Smooth muscle cell (in vitro differentiated cells): ENCODE results near the gene FGF1. TPM values are rescaled to one million over a fixed set of nuclear protein-coding genes. Genes with fewer than 3 reads are reported as not detected.

Experiments
- DNase-seq: peaks from one replicate; lab custom pipeline; 2025; ENCODE audit not compliant: unreplicated experiment; lab: John Stamatoyannopoulos, UW
- H2AFZ ChIP-seq: fragments of 200-600 bp; sonication (generic); 2 replicates; pipeline ENCODE4 v1.6.0; 2016; ENCODE audit warnings: antibody characterized with exemption, low read depth, mild to moderate bottlenecking
- H3F3A ChIP-seq: fragments of 200-600 bp; sonication (generic); 2 replicates; pipeline ENCODE4 v1.6.0; 2017; ENCODE audit warnings: antibody characterized with exemption, low read depth
- H3K27ac ChIP-seq: fragments of 200-600 bp; sonication (generic); 2 replicates; pipeline ENCODE4 v1.5.1; 2016; ENCODE audit warnings: low read depth, mild to moderate bottlenecking
- H3K27me3 ChIP-seq: fragments of 200-600 bp; sonication (generic); 2 replicates; pipeline ENCODE4 v1.6.1; 2016; ENCODE audit warnings: low read depth, mild to moderate bottlenecking
- H3K36me3 ChIP-seq: fragments of 200-600 bp; sonication (generic); 2 replicates; pipeline ENCODE4 v1.5.1; 2016; ENCODE audit warnings: low read depth
- H3K4me1 ChIP-seq: fragments of 200-600 bp; sonication (generic); 2 replicates; pipeline ENCODE4 v1.5.1; 2016; ENCODE audit warnings: low read depth
- H3K4me2 ChIP-seq: fragments of 200-600 bp; sonication (generic); 2 replicates; pipeline ENCODE4 v1.6.0; 2016; ENCODE audit warnings: mild to moderate bottlenecking
- H3K4me3 ChIP-seq: fragments of 200-600 bp; sonication (generic); 2 replicates; pipeline ENCODE4 v1.5.1; 2016; ENCODE audit warnings: mild to moderate bottlenecking
- H3K79me2 ChIP-seq: fragments of 200-600 bp; sonication (generic); 2 replicates; pipeline ENCODE4 v1.6.0; 2016; ENCODE audit warnings: low read depth, mild to moderate bottlenecking
- H3K9ac ChIP-seq: fragments of 200-600 bp; sonication (generic); 2 replicates; pipeline ENCODE4 v1.6.0; 2016; ENCODE audit warnings: low read depth
- H3K9me3 ChIP-seq: fragments of 200-600 bp; sonication (generic); replicated peaks from 2 replicates; pipeline ENCODE4 v1.5.1; 2016; ENCODE audit warnings: low read depth
- H4K20me1 ChIP-seq: fragments of 200-600 bp; sonication (generic); 2 replicates; pipeline ENCODE4 v1.6.0; 2016; ENCODE audit warnings: low read depth
- WGBS: methylation state at CpG from one replicate; pipeline ENCODE4 v1.1.7; 2016; ENCODE audit warnings: low lambda C conversion rate; 5-methylcytosine and 5-hydroxymethylcytosine counted together
- polyA plus RNA-seq: library from polyadenylated mRNA; unstranded; fragments of >200 nt; fragmentation: Nextera tagmentation; extraction: Ambion mirVana; gene quantifications from 2 replicates; pipeline ENCODE4 v1.2.1, GENCODE V29; 2016
- total RNA-seq: library from RNA; depleted of rRNA; stranded (reverse); fragments of >200 nt; gene quantifications from 2 replicates; pipeline ENCODE4 v1.2.3, GENCODE V29; 2014
- TF ChIP-seq, protein P1 (sequence below): fragments of 200-600 bp; sonication (generic); IDR thresholded peaks from 2 replicates; pipeline ENCODE4 v1.5.1; 2017; ENCODE audit warnings: borderline replicate concordance, mild to moderate bottlenecking, antibody characterized with exemption; ENCODE audit not compliant: insufficient read depth, poor library complexity, severe bottlenecking

The FGF1 gene
- total and polyA plus RNA-seq, 2 experiments from 2014 or later, result 91.7 to 111 TPM

DNA sequence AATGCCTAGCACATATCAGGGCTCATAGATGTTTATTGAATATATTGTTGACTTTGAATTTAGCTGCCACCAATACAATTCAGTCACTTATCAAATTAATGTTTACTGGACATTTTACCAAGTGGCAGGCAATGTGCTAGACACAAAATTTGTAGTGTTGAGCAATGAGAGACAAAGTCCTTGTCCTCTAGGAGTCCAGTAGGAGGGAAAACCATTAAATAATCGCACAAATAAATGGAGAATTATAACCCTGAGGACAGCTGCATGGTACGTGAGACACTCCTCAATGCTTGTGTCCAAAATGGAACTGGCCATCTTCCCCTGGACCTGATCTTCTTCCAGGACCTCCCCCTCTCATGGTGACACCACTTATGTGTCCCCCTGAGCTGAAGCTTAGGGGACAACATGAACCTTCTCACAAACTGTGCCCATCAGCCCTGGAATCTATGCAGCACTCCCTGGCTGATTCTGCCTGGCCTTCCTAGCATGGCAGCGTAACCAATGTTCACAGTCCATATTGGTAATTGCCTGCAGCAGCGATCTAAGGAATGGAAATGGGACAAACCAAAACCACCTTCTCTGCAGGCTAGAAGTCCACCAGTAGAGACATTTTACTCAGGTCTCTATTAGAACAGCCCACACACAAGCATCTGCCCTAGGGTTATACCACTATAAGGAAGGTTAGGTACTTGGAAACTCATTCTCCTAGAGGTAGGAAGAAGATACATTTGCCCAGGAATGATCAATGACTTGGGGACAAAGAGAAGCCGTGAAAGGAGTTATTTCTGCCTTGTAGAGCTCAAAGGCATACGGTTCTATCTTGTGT is 75.5 kb downstream of the FGF1 start:
- DNase-seq, result no peak
- H4K20me1 ChIP-seq, result no peaks in the 10 kb centered on the region
- peak overlapping the region; percentile 20 for H3K27ac ChIP-seq
- no peaks in the 10 kb centered on the region for H3K36me3 ChIP-seq
- 89% methylated on average over 6 of the region's 6 CpGs for WGBS
- peaks cover 8% of the 10 kb centered on the region for H3K79me2 ChIP-seq
- H3K4me3 ChIP-seq, result no peak overlapping the region
- TF ChIP-seq, protein P1, sequence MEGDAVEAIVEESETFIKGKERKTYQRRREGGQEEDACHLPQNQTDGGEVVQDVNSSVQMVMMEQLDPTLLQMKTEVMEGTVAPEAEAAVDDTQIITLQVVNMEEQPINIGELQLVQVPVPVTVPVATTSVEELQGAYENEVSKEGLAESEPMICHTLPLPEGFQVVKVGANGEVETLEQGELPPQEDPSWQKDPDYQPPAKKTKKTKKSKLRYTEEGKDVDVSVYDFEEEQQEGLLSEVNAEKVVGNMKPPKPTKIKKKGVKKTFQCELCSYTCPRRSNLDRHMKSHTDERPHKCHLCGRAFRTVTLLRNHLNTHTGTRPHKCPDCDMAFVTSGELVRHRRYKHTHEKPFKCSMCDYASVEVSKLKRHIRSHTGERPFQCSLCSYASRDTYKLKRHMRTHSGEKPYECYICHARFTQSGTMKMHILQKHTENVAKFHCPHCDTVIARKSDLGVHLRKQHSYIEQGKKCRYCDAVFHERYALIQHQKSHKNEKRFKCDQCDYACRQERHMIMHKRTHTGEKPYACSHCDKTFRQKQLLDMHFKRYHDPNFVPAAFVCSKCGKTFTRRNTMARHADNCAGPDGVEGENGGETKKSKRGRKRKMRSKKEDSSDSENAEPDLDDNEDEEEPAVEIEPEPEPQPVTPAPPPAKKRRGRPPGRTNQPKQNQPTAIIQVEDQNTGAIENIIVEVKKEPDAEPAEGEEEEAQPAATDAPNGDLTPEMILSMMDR, result no peak
- no peaks in the 10 kb centered on the region for H3K9me3 ChIP-seq
- H3K4me2 ChIP-seq, result no peak overlapping the region
- H2AFZ ChIP-seq, result no peak overlapping the region
- no peak overlapping the region for H3K9ac ChIP-seq
- peaks cover 10% of the 10 kb centered on the region for H3K4me1 ChIP-seq
- H3K27me3 ChIP-seq, result no peaks in the 10 kb centered on the region
- H3F3A ChIP-seq, result peaks cover 47% of the 10 kb centered on the region

DNA sequence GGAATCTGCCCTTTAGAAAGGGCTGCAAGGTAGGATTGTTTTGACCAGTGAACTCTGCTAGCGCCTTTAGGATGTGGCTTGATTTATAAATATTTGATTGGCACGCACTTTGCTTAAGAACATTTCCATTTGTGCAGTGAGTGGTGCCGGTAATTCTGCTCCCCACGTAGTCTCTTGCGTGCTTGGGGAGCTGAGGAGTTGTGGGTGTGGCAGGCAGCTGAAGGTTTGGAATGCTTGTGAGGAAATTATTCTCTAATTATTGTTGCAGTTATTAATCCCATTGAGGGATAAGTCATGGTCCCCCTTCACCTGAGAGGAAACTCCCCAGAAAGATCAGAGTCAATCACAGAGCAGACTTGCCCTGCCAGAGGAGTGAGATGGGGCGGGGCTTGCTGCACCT is 76.7 kb downstream of the FGF1 start:
- Histone ChIP-seq H3F3A (peaks cover 48% of the 10 kb centered on the region), H3K27ac (peak overlapping the region; percentile 70), H3K27me3 (no peaks in the 10 kb centered on the region), H3K4me2 (no peak overlapping the region), H3K36me3 (no peaks in the 10 kb centered on the region), H3K9me3 (no peaks in the 10 kb centered on the region), H2AFZ (no peak overlapping the region), H3K9ac (no peak overlapping the region), H3K79me2 (no peaks in the 10 kb centered on the region), H3K4me1 (peaks cover 12% of the 10 kb centered on the region), H3K4me3 (no peak overlapping the region), H4K20me1 (no peaks in the 10 kb centered on the region)
- DNase-seq, result no peak
- WGBS, result 91% methylated on average over 6 of the region's 6 CpGs
- TF ChIP-seq, protein P1, result no peak

DNA sequence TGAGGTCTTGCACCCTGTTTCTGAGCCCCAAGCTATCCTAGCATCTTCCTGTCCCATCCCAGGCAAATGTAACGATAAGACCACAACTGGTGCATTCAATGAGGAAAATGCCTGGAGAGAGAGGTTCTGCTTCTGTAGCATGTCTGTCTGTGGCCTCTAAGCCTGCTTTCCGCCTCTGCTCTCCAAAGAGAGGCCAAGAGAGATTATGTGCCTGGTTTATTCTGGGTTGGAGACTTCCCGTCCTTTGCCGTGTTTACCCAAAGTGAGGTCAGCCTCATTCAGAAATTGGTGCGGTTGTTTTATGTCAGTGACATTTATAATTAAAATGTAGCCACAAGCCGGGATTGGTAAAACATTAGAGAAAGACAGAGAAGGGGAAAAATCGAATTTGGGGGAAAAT is 77.8 kb downstream of the FGF1 start:
- peaks cover 12% of the 10 kb centered on the region for H3K4me1 ChIP-seq
- H3K4me2 ChIP-seq, result peak overlapping the region; percentile 33
- peaks cover 38% of the 10 kb centered on the region for H3F3A ChIP-seq
- WGBS, result 16% methylated on average over 7 of the region's 7 CpGs
- H4K20me1 ChIP-seq, result no peaks in the 10 kb centered on the region
- H3K79me2 ChIP-seq, result no peaks in the 10 kb centered on the region
- peak overlapping the region; percentile 76 for H3K27ac ChIP-seq
- no peak for DNase-seq
- no peak overlapping the region for H3K9ac ChIP-seq
- TF ChIP-seq, protein P1, result no peak
- H3K27me3 ChIP-seq, result no peaks in the 10 kb centered on the region
- H3K9me3 ChIP-seq, result no peaks in the 10 kb centered on the region
- H3K36me3 ChIP-seq, result no peaks in the 10 kb centered on the region
- no peak overlapping the region for H2AFZ ChIP-seq
- H3K4me3 ChIP-seq, result no peak overlapping the region

DNA sequence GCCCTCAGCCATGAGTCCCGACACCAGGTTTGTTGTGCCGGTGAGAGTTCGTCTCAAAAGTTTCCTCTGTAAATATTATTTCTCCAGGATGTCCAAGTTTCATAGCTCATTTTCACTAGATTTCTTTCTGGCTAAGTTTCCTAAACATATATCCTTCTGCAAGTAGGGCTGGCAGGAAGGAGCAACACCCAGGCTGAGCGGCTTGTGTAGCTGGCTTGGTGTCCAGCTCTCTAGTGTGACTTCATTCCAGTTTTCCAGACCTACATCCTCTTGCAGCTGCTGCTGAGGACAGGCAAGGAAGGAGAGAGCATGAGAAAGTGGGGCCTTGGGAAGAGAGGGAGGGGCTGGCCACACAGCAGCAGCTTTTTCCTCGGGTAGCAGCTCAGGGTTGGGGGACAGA is 80.3 kb downstream of the FGF1 start:
- 53% methylated on average over 5 of the region's 5 CpGs for WGBS
- Histone ChIP-seq H3K27me3 (no peaks in the 10 kb centered on the region), H3K4me1 (peaks cover 19% of the 10 kb centered on the region), H3K27ac (peak overlapping the region; percentile 76), H3K4me2 (peak overlapping the region; percentile 29), H2AFZ (no peak overlapping the region), H3F3A (peaks cover 44% of the 10 kb centered on the region), H3K79me2 (no peaks in the 10 kb centered on the region), H3K36me3 (no peaks in the 10 kb centered on the region), H3K9me3 (no peaks in the 10 kb centered on the region), H3K4me3 (no peak overlapping the region), H4K20me1 (no peaks in the 10 kb centered on the region), H3K9ac (no peak overlapping the region)
- TF ChIP-seq, protein P1, result no peak
- DNase-seq, result no peak
